K562 (cell line): ENCODE measurements around the gene GFOD1.

Source experiments
- HDAC8 ChIP-seq: fragments of 450-650 bp; IDR thresholded peaks from 2 replicates; pipeline ENCODE4 v1.6.1; 2016; ENCODE audit warnings: mild to moderate bottlenecking, missing genetic modification characterization, moderate library complexity, missing compliant biosample characterization
- TCF7L2 ChIP-seq: fragments of 150-350 bp; IDR thresholded peaks from 2 replicates; pipeline ENCODE4 v1.6.1; 2016; ENCODE audit warnings: low read depth, mild to moderate bottlenecking, low read length, moderate library complexity
- TF ChIP-seq, protein P1 (sequence below), 3 experiments: IDR thresholded peaks in 2 of 3; conservative IDR thresholded peaks in 1 of 3; 2 replicates each; pipeline ENCODE4 v1.5.1; 2011 to 2012; ENCODE audit warnings: low read length in 3 of 3, mild to moderate bottlenecking in 3 of 3, control low read depth in 2 of 3, improper control_type of control experiment in 1 of 3, inconsistent platforms in 1 of 3, low read depth in 1 of 3, mixed read lengths in 1 of 3, moderate library complexity in 1 of 3; ENCODE audit not compliant: insufficient read depth in 2 of 3
- TF ChIP-seq, protein P2 (sequence below): fragments of 450-650 bp; conservative IDR thresholded peaks from 2 replicates; pipeline ENCODE4 v1.6.1; 2016; ENCODE audit warnings: missing genetic modification characterization, low read depth, mild to moderate bottlenecking, control low read depth, missing compliant biosample characterization

DNA sequence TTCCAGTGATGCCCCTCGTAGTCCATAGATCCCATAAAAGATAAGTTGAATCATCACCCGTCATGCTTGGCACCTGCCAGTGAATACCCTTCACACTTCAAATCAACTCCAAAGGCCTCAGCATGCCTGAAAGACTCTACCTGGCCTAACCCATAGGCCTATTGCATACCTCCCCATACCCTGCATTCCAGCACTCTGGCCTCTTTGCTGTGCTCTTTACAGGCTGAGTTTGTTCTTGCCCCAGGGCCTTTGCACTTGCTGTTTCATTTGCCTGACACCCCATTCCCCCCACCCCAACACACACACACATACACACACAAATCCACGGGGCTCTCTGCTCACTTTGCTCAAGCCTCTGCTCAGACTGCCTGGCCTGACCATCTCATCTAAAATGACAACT lies 3.0 kb upstream of the GFOD1 start:
- TF ChIP-seq, protein P1, sequence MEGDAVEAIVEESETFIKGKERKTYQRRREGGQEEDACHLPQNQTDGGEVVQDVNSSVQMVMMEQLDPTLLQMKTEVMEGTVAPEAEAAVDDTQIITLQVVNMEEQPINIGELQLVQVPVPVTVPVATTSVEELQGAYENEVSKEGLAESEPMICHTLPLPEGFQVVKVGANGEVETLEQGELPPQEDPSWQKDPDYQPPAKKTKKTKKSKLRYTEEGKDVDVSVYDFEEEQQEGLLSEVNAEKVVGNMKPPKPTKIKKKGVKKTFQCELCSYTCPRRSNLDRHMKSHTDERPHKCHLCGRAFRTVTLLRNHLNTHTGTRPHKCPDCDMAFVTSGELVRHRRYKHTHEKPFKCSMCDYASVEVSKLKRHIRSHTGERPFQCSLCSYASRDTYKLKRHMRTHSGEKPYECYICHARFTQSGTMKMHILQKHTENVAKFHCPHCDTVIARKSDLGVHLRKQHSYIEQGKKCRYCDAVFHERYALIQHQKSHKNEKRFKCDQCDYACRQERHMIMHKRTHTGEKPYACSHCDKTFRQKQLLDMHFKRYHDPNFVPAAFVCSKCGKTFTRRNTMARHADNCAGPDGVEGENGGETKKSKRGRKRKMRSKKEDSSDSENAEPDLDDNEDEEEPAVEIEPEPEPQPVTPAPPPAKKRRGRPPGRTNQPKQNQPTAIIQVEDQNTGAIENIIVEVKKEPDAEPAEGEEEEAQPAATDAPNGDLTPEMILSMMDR (IDR thresholded peaks at IDR 0.05 in 2 of 3, conservative IDR thresholded peaks at IDR 0.05 in 1 of 3; ENCODE audit: insufficient read depth in 2 of 3, low read depth in 1 of 3, low read length in 3 of 3), result no peak
- no peak for TF ChIP-seq TCF7L2
- TF ChIP-seq, protein P2, sequence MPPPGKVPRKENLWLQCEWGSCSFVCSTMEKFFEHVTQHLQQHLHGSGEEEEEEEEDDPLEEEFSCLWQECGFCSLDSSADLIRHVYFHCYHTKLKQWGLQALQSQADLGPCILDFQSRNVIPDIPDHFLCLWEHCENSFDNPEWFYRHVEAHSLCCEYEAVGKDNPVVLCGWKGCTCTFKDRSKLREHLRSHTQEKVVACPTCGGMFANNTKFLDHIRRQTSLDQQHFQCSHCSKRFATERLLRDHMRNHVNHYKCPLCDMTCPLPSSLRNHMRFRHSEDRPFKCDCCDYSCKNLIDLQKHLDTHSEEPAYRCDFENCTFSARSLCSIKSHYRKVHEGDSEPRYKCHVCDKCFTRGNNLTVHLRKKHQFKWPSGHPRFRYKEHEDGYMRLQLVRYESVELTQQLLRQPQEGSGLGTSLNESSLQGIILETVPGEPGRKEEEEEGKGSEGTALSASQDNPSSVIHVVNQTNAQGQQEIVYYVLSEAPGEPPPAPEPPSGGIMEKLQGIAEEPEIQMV, result no peak
- no peak for TF ChIP-seq HDAC8
